A172 (cell line): ENCODE measurements around the gene WIPF1. TPM values are rescaled to one million over a fixed set of nuclear protein-coding genes. Genes with fewer than 3 reads are reported as not detected.

Source experiments
- DNase-seq: peaks from one replicate; pipeline ENCODE4 v3.0.0-alpha.2; 2015; ENCODE audit warnings: low spot score
- total RNA-seq: library from RNA; depleted of rRNA; stranded (reverse); fragments of >200 nt; shearing (Covaris generic); gene quantifications from 2 replicates; pipeline ENCODE4 v1.2.3, GENCODE V29; 2014

The WIPF1 gene
- total RNA-seq, 1 experiment from 2014 or later, result 8.1 TPM

- DNase-seq, result no peak
These were observed 25.6 kb upstream of the WIPF1 start for GRCh38 chr2:174623106-174623637.

- no peak for DNase-seq
These were observed 23.7 kb upstream of the WIPF1 start for GRCh38 chr2:174621323-174621722.

- DNase-seq, result no peak
These were observed 20.6 kb upstream of the WIPF1 start for GRCh38 chr2:174618179-174618578.

GRCh38 chr2:174617718-174618117, 20.1 kb upstream of the WIPF1 start:
- no peak for DNase-seq

GRCh38 chr2:174617120-174617519, 19.5 kb upstream of the WIPF1 start:
- DNase-seq, result no peak

- DNase-seq, result peak; percentile 38
These were observed 18.4 kb upstream of the WIPF1 start for GRCh38 chr2:174615871-174616436.

- DNase-seq, result peak; percentile 76
These were observed 16.7 kb upstream of the WIPF1 start for GRCh38 chr2:174614261-174614660.

GRCh38 chr2:174613531-174613930, 15.9 kb upstream of the WIPF1 start:
- no peak for DNase-seq

- no peak for DNase-seq
These were observed 15.4 kb upstream of the WIPF1 start for GRCh38 chr2:174612970-174613369.

GRCh38 chr2:174611854-174612253, 14.2 kb upstream of the WIPF1 start:
- DNase-seq, result no peak

- DNase-seq, result no peak
These were observed 13.4 kb upstream of the WIPF1 start for GRCh38 chr2:174611006-174611405.

- DNase-seq, result no peak
These were observed 12.8 kb upstream of the WIPF1 start for GRCh38 chr2:174610243-174610995.

GRCh38 chr2:174609261-174609660, 11.7 kb upstream of the WIPF1 start:
- no peak for DNase-seq

- no peak for DNase-seq
These were observed 11.2 kb upstream of the WIPF1 start for GRCh38 chr2:174608866-174609214.

- DNase-seq, result no peak
These were observed 10.6 kb upstream of the WIPF1 start for GRCh38 chr2:174607989-174608865.

GRCh38 chr2:174607584-174607983, 10.0 kb upstream of the WIPF1 start:
- no peak for DNase-seq

GRCh38 chr2:174606336-174606735, 8.7 kb upstream of the WIPF1 start:
- DNase-seq, result peak; percentile 68

GRCh38 chr2:174605687-174606086, 8.1 kb upstream of the WIPF1 start:
- DNase-seq, result no peak

- DNase-seq, result peak; percentile 66
These were observed 5.7 kb upstream of the WIPF1 start for GRCh38 chr2:174603280-174603679.

- DNase-seq, result no peak
These were observed 5.1 kb upstream of the WIPF1 start for GRCh38 chr2:174602745-174603144.

GRCh38 chr2:174600349-174600748, 2.7 kb upstream of the WIPF1 start:
- DNase-seq, result no peak

- DNase-seq, result no peak
These were observed 1.8 kb upstream of the WIPF1 start for GRCh38 chr2:174599310-174599921.
